ENCODE results near the gene ZNF652. TPM values are rescaled to one million over a fixed set of nuclear protein-coding genes. Genes with fewer than 3 reads are reported as not detected.

ZNF652 gene
- total RNA-seq, 1 experiment from 2014 or later, result 18.2 TPM

GRCh38 chr17:49370971-49371834, 9.2 kb upstream of the ZNF652 start:
- CTCF ChIA-PET, result no interaction called here
- TF ChIP-seq EZH2 (IDR thresholded peaks at IDR 0.05; ENCODE audit: low read length, unreplicated experiment) (no peak), EZH2phosphoT487 (IDR thresholded peaks at IDR 0.05; ENCODE audit: borderline replicate concordance, low read length) (no peak)
- TF ChIP-seq, protein P1, sequence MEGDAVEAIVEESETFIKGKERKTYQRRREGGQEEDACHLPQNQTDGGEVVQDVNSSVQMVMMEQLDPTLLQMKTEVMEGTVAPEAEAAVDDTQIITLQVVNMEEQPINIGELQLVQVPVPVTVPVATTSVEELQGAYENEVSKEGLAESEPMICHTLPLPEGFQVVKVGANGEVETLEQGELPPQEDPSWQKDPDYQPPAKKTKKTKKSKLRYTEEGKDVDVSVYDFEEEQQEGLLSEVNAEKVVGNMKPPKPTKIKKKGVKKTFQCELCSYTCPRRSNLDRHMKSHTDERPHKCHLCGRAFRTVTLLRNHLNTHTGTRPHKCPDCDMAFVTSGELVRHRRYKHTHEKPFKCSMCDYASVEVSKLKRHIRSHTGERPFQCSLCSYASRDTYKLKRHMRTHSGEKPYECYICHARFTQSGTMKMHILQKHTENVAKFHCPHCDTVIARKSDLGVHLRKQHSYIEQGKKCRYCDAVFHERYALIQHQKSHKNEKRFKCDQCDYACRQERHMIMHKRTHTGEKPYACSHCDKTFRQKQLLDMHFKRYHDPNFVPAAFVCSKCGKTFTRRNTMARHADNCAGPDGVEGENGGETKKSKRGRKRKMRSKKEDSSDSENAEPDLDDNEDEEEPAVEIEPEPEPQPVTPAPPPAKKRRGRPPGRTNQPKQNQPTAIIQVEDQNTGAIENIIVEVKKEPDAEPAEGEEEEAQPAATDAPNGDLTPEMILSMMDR (conservative IDR thresholded peaks at IDR 0.05; ENCODE audit: low read depth, low read length), result no peak
- no TSS peak for BruUV-seq (replicated peaks)

GRCh38 chr17:49369760-49370159, 7.7 kb upstream of the ZNF652 start:
- BruUV-seq (replicated peaks), result no TSS peak
- no peaks in the 10 kb centered on the region for H3K27me3 ChIP-seq (ENCODE audit: low read length)
- H3K4me2 ChIP-seq (ENCODE audit: low read length), result no peak overlapping the region
- no peak overlapping the region for H3K27ac ChIP-seq (ENCODE audit: low read length)
- H3K9me2 ChIP-seq (replicated peaks; ENCODE audit: low read length), result no peaks in the 10 kb centered on the region
- ChIA-PET POLR2A (ENCODE audit: unreplicated experiment) (no interaction called here), CTCF (no interaction called here)
- no peak for DNase-seq
- H3K36me3 ChIP-seq (ENCODE audit: low read depth, low read length), result no peaks in the 10 kb centered on the region
- ATAC-seq, result no peak
- TF ChIP-seq EZH2phosphoT487 (IDR thresholded peaks at IDR 0.05; ENCODE audit: borderline replicate concordance, low read length) (no peak), EZH2 (IDR thresholded peaks at IDR 0.05; ENCODE audit: low read length, unreplicated experiment) (no peak)
- TF ChIP-seq, protein P1 (conservative IDR thresholded peaks at IDR 0.05; ENCODE audit: low read depth, low read length), result no peak
- no peaks in the 10 kb centered on the region for H3K79me2 ChIP-seq (ENCODE audit: low read length)
- no peaks in the 10 kb centered on the region for H4K20me1 ChIP-seq (ENCODE audit: low read length)
- no peaks in the 10 kb centered on the region for H3K4me1 ChIP-seq (ENCODE audit: insufficient read depth, low read length)
- intact Hi-C loops (cut with micrococcal nuclease), result no loop called here
- no peaks in the 10 kb centered on the region for H3F3A ChIP-seq (ENCODE audit: low read length, unreplicated experiment)
- no peaks in the 10 kb centered on the region for H3K9me3 ChIP-seq (ENCODE audit: low read length)
- no peak overlapping the region for H3K4me3 ChIP-seq (ENCODE audit: low read length)
- H3K9ac ChIP-seq (ENCODE audit: low read length), result no peak overlapping the region
- H2AFZ ChIP-seq (ENCODE audit: low read length), result no peak overlapping the region

More at GRCh38 chr17:49370971-49371834, 9.2 kb upstream of the ZNF652 start:
- ATAC-seq, result no peak
- POLR2A ChIA-PET (ENCODE audit: unreplicated experiment), result no interaction called here
- Histone ChIP-seq H3F3A (ENCODE audit: low read length, unreplicated experiment) (no peaks in the 10 kb centered on the region), H3K27me3 (ENCODE audit: low read length) (no peaks in the 10 kb centered on the region), H3K9me2 (replicated peaks; ENCODE audit: low read length) (no peaks in the 10 kb centered on the region), H3K4me2 (ENCODE audit: low read length) (no peak overlapping the region), H3K4me3 (ENCODE audit: low read length) (no peak overlapping the region), H3K9me3 (ENCODE audit: low read length) (no peaks in the 10 kb centered on the region), H3K79me2 (ENCODE audit: low read length) (no peaks in the 10 kb centered on the region), H3K9ac (ENCODE audit: low read length) (no peak overlapping the region), H3K36me3 (ENCODE audit: low read depth, low read length) (no peaks in the 10 kb centered on the region), H4K20me1 (ENCODE audit: low read length) (no peaks in the 10 kb centered on the region), H3K4me1 (ENCODE audit: insufficient read depth, low read length) (no peaks in the 10 kb centered on the region), H3K27ac (ENCODE audit: low read length) (no peak overlapping the region), H2AFZ (ENCODE audit: low read length) (no peak overlapping the region)
- intact Hi-C loops (cut with micrococcal nuclease), result no loop called here
- DNase-seq, result no peak

GRCh38 chr17:49369089-49369488, 7.0 kb upstream of the ZNF652 start:
- TF ChIP-seq EZH2phosphoT487 (IDR thresholded peaks at IDR 0.05; ENCODE audit: borderline replicate concordance, low read length) (no peak), EZH2 (IDR thresholded peaks at IDR 0.05; ENCODE audit: low read length, unreplicated experiment) (no peak)
- TF ChIP-seq, protein P1 (conservative IDR thresholded peaks at IDR 0.05; ENCODE audit: low read depth, low read length), result no peak
- Histone ChIP-seq H3K79me2 (ENCODE audit: low read length) (no peaks in the 10 kb centered on the region), H3K9me3 (ENCODE audit: low read length) (no peaks in the 10 kb centered on the region), H3K27me3 (ENCODE audit: low read length) (no peaks in the 10 kb centered on the region), H3K27ac (ENCODE audit: low read length) (no peak overlapping the region), H3K9ac (ENCODE audit: low read length) (no peak overlapping the region), H3K36me3 (ENCODE audit: low read depth, low read length) (no peaks in the 10 kb centered on the region), H3K4me3 (ENCODE audit: low read length) (no peak overlapping the region), H3K4me2 (ENCODE audit: low read length) (no peak overlapping the region), H4K20me1 (ENCODE audit: low read length) (no peaks in the 10 kb centered on the region), H2AFZ (ENCODE audit: low read length) (no peak overlapping the region), H3K9me2 (replicated peaks; ENCODE audit: low read length) (no peaks in the 10 kb centered on the region), H3K4me1 (ENCODE audit: insufficient read depth, low read length) (no peaks in the 10 kb centered on the region), H3F3A (ENCODE audit: low read length, unreplicated experiment) (no peaks in the 10 kb centered on the region)
- DNase-seq, result no peak
- BruUV-seq (replicated peaks), result no TSS peak
- ATAC-seq, result no peak
- intact Hi-C loops (cut with micrococcal nuclease), result no loop called here
- ChIA-PET CTCF (no interaction called here), POLR2A (ENCODE audit: unreplicated experiment) (interaction anchor here (0.6 kb wide), 1 partner anchor 10 kb away, joined by 4 read pairs; no protein-coding TSS in a partner anchor)
